ENCODE data around the gene CACNG1. TPM values are rescaled to one million over a fixed set of nuclear protein-coding genes. Genes with fewer than 3 reads are reported as not detected.

Gene CACNG1
- 100 to 1,000 TPM in 10 of 12 donors, 10 to 100 TPM in 1, not detected in 1; 62.2 to 326 (median 176) TPM for polyA plus RNA-seq (ENCODE audit: insufficient read length in 12 of 12)
- long read RNA-seq, donor 1: 0 reads
- long read RNA-seq, donor 2, transcript CACNG1-201 (4 exons, 1,266 nt): major isoform, 163 of 183 reads
- long read RNA-seq, donor 2, partial matches to known transcripts: 0 of 183 reads
- long read RNA-seq, donor 2, other reads (novel, unspliced or antisense): 20 of 183 reads
- long read RNA-seq, donor 3, transcript CACNG1-201 (4 exons, 1,266 nt): major isoform, 85 of 98 reads
- long read RNA-seq, donor 3, partial matches to known transcripts: 7 of 98 reads
- long read RNA-seq, donor 3, other reads (novel, unspliced or antisense): 6 of 98 reads
- long read RNA-seq, donor 4, transcript CACNG1-201 (4 exons, 1,266 nt): major isoform, 43 of 52 reads
- long read RNA-seq, donor 4, partial matches to known transcripts: 9 of 52 reads
- long read RNA-seq, donor 4, other reads (novel, unspliced or antisense): 0 of 52 reads
- long read RNA-seq, donor 5, transcript CACNG1-201 (4 exons, 1,266 nt): major isoform, 171 of 232 reads
- long read RNA-seq, donor 5, partial matches to known transcripts: 61 of 232 reads
- long read RNA-seq, donor 5, other reads (novel, unspliced or antisense): 0 of 232 reads
- long read RNA-seq, donor 6, transcript CACNG1-201 (4 exons, 1,266 nt): major isoform, 58 of 99 reads
- long read RNA-seq, donor 6, partial matches to known transcripts: 36 of 99 reads
- long read RNA-seq, donor 6, other reads (novel, unspliced or antisense): 5 of 99 reads
- long read RNA-seq, donor 7, transcript CACNG1-201 (4 exons, 1,266 nt): major isoform, 56 of 73 reads
- long read RNA-seq, donor 7, partial matches to known transcripts: 17 of 73 reads
- long read RNA-seq, donor 7, other reads (novel, unspliced or antisense): 0 of 73 reads
- long read RNA-seq, donor 8, transcript CACNG1-201 (4 exons, 1,266 nt): major isoform, 191 of 205 reads
- long read RNA-seq, donor 8, partial matches to known transcripts: 0 of 205 reads
- long read RNA-seq, donor 8, other reads (novel, unspliced or antisense): 14 of 205 reads
- long read RNA-seq, donor 9, transcript CACNG1-201 (4 exons, 1,266 nt): major isoform, 34 of 34 reads
- long read RNA-seq, donor 9, partial matches to known transcripts: 0 of 34 reads
- long read RNA-seq, donor 9, other reads (novel, unspliced or antisense): 0 of 34 reads
- long read RNA-seq, donor 10, transcript CACNG1-201 (4 exons, 1,266 nt): major isoform, 162 of 214 reads
- long read RNA-seq, donor 10, partial matches to known transcripts: 46 of 214 reads
- long read RNA-seq, donor 10, other reads (novel, unspliced or antisense): 6 of 214 reads
- long read RNA-seq, donor 11, transcript CACNG1-201 (4 exons, 1,266 nt): major isoform, 90 of 96 reads
- long read RNA-seq, donor 11, partial matches to known transcripts: 0 of 96 reads
- long read RNA-seq, donor 11, other reads (novel, unspliced or antisense): 6 of 96 reads

DNA sequence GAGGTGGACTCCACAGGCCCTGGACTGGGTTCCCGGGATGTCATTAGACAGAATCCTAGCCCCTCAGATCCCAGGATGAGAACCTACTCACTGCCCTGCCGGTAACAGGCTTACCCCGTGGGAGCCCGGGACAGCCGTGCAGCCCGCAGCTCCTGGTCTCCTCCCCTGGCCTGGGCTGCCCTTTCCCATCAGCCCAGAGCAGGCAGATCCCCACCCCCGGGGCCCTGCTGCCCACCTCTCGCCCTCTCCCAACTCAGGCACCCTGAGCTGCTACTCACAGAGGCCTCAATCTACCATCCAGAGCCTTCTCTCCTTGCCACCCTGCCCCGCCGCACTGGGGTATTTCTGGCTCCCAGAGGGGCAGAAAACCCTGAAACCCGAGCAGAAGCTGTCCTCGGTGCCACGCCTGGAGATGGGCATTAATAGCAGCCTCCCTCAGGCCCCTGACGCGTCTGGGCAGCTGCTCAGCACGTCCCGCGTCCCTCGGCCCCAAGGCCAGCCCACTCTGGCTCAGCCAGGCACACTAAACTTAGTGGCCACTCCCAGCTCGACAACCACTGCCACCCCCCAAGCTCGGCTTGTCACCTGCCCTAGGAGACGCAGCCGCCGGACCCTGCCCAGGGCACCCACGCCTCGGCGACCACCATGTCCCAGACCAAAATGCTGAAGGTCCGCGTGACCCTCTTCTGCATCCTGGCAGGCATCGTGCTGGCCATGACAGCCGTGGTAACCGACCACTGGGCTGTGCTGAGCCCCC is at the start of gene CACNG1:
Gene CACNG1, plus strand, starts transcription at position 539 of the 757 bp plus-strand sequence. Its CDS starts 107 bp downstream, at position 646.
- peak; percentile 27 for DNase-seq

DNA sequence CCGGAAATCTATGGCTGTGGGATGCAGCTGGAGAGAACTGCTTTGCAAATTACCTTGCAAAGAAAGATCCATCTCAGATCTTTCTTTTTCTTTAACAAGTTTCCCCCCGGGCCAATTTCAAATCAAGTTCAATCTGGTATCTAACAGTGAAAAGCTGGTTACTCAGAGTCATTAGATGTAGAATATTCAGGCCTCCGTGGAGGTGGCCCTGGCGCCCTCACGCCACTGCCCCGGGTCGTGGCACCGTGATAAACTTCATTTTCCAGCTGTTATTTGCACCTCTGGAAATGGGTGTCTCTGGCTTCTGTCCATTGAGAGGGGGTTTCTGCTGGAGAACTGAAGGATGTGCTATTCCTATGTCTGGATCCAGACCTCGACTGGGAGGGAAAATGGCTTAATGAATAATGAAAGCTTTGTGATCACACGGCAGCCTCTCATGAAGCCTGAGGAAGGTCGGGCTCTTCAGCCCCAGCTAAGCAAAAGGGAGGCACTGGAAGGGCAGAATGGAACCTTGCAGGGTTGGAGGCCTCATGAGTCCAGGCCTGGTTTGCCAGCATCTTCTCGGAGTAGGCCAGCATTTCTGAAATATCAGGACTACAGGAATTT is 49.3 kb upstream of the CACNG1 start:
- DNase-seq: no peak

- no peak for DNase-seq
Observed at GRCh38 chr17:66995944-66996343, 48.4 kb upstream of the CACNG1 start.

DNA sequence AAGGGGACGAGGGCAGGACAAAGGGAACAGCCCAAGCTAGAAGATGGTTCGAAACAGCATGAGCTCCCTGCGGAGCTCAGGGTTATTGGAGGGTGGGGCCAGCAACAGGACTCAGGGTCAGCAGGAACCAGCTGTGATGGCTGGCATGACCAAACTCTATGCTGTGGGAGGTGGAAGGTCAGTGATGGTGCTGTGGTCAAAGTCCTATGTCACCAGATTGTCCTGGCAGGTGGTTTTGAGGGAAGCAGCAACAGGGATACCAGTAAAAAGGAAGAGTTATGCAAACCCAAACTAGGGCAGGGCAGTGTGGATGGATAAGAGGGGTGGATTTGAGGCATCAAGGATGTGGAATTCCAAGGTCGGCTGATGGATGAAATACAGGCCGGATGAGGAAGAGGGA is 47.4 kb upstream of the CACNG1 start:
- DNase-seq: no peak

GRCh38 chr17:67003231-67003630 is 41.1 kb upstream of the CACNG1 start:
- DNase-seq: no peak

- DNase-seq: no peak
Observed at GRCh38 chr17:67004181-67004580, 40.2 kb upstream of the CACNG1 start.

- no peak for DNase-seq
Observed at GRCh38 chr17:67007266-67007665, 37.1 kb upstream of the CACNG1 start.

GRCh38 chr17:67008101-67008500 is 36.3 kb upstream of the CACNG1 start:
- no peak for DNase-seq

DNA sequence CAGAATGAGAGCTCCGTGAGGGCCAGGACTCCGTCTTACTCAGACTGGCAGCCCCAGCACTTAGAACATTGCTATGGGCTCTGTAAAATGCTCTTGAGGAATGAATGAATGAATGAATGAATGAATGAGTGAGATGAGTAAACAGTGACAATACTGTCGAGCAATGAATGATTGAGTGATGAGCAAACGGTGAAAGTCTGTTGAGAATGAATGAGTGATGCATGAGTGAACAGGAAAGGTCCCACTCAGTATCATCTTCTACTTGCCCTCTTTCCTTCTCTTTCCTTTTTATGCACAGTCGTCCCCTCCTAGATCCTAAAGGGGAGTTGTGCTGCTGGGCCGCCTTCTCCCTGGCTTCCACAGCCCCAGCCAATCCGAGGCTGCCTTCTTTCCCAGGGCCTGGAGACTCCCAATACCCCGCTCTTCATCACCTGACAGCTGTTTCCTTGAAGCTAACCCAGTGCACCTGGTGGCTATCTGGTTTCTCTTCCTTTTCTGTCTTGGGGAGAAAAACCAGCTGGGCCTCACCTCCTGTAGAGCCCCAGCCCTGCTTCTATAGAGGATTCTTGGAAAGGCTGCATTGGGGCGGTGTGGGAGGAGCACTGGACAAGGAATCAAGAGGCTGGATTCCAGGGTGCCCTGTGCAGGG is 32.7 kb upstream of the CACNG1 start:
- no peak for DNase-seq

GRCh38 chr17:67013891-67014290 is 30.5 kb upstream of the CACNG1 start:
- DNase-seq: no peak

GRCh38 chr17:67015001-67015400 is 29.4 kb upstream of the CACNG1 start:
- no peak for DNase-seq

GRCh38 chr17:67016039-67016762 is 28.2 kb upstream of the CACNG1 start:
- no peak for DNase-seq

GRCh38 chr17:67017910-67018309 is 26.4 kb upstream of the CACNG1 start:
- DNase-seq: no peak

DNA sequence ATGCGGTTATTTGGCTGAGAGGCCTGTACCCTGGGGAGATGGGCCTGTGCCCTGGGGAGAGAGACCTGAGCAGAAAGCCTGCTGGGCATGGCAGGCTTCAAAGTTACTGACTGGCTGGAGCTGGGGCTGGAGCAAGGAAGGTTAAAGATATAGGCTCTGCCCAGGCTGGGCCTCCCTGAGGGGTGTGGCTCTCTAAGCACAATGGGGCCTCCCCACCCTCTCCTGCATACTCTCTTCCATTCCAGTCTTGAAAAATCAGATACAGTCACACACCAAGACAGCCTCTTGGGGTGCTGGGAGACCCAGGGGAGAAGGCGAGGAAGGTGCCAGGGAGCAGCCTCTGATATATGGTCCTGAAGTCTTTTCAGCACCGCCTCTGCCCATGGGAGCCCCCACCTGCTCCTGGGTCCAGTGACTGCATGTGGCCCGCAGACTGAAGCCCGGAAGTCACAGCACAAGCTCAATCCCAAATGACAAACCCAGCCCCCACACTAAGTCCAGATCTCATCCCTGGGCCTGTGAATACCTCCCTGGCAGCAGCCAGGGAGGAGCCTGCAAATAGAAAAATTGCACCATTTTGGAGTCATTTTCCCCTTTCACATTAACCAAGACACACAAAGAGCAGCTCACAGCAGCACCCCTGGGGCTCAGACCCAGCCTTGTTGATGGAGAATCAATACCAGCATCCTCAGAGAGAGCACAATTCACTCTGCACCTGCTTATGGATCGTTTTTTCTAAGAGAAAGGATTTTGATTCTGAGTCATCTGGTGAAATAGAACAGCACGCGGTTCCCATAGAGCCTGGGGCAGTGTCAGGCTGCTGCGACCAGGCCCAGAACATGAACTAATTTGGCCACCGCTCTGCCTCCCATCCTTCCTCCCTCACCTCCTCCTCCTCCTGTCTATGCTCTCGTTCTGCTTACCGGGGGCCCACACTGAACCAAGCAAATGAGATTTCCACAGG is 25.6 kb upstream of the CACNG1 start:
- DNase-seq: no peak

- no peak for DNase-seq
Observed at GRCh38 chr17:67019809-67020208, 24.5 kb upstream of the CACNG1 start.

DNA sequence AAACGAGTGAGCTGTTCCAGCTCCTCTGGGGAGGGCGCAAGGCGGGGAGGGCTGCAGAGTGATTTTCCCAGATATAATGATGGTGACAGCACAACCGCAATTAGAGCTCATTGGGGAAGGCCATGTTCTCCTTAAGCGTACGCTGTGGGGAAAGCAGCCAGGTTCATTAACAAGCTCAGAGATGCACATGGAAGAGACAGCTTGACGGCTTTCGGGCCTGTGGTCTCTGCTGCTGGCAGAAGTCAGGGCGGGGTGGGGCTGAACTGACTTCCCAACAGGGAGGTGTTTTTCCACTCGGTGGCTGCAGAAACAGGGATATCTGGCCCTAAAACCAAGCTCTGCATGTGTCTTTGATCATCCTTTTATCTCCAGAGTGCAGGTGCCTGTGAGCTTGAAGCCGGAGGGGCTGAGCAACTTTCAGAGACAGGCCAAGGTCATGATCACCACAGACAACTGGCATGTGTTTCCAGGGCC is 24.0 kb upstream of the CACNG1 start:
- no peak for DNase-seq

GRCh38 chr17:67021196-67021595 is 23.2 kb upstream of the CACNG1 start:
- no peak for DNase-seq
